Transverse colon (tissue), 4 donors: ENCODE results near the gene BASP1. TPM values are rescaled to one million over a fixed set of nuclear protein-coding genes. Genes with fewer than 3 reads are reported as not detected.
A peak's percentile ranks its signal among the peaks of the same experiment; 100 is the strongest.
"Not testable (repeated sequence)": the region's sequence is repeated elsewhere in the genome, so short reads cannot be mapped to it uniquely, and the experiment has no call there.

ENCODE experiments used
- DNase-seq: peaks from one replicate; pipeline ENCODE4 v3.0.0-alpha.2; 2019
- H3K27ac ChIP-seq, 4 donors: fragments of 200-600 bp; sonication (generic); 2 replicates each; pipeline ENCODE4 v1.5.1; 2016 to 2018; ENCODE audit warnings: inconsistent platforms in 4 of 4
- H3K27me3 ChIP-seq: fragments of 200-600 bp; sonication (generic); 2 replicates; pipeline ENCODE4 v1.5.1; 2017; ENCODE audit warnings: inconsistent platforms
- H3K36me3 ChIP-seq, 4 donors: fragments of 200-600 bp; sonication (generic); 2 replicates each; pipeline ENCODE4 v1.5.1; 2017 to 2019; ENCODE audit warnings: inconsistent platforms in 4 of 4
- H3K4me1 ChIP-seq, 4 donors: fragments of 200-600 bp; sonication (generic); 2 replicates each; pipeline ENCODE4 v1.5.1; 2017 to 2020; ENCODE audit warnings: inconsistent platforms in 4 of 4
- H3K4me3 ChIP-seq, 4 donors: fragments of 200-600 bp; sonication (generic); 1 replicate in 1 of 4; 2 replicates in 3 of 4; pipeline versions ENCODE4 v1.5.1 to v1.6.1; 2017 to 2019; ENCODE audit warnings: inconsistent platforms in 4 of 4
- H3K9me3 ChIP-seq, 2 donors: fragments of 200-600 bp; sonication (generic); 2 replicates each; pipeline ENCODE4 v1.5.1; 2017 to 2019; ENCODE audit warnings: inconsistent platforms in 2 of 2
- EP300 ChIP-seq: sonication (generic); formaldehyde crosslinking; IDR thresholded peaks from one replicate; pipeline ENCODE4 v1.6.1; 2017; ENCODE audit warnings: antibody characterized with exemption, low read depth
- POLR2A ChIP-seq: fragments of 450-650 bp; IDR thresholded peaks from one replicate; pipeline ENCODE4 v1.6.1; 2016; ENCODE audit warnings: antibody characterized with exemption, mild to moderate bottlenecking, moderate library complexity
- POLR2AphosphoS5 ChIP-seq, 3 donors: sonication (generic); formaldehyde crosslinking; IDR thresholded peaks; one replicate each; pipeline ENCODE4 v1.6.1; 2016; ENCODE audit warnings: antibody characterized with exemption in 3 of 3
- WGBS, 2 donors: methylation state at CpG; one replicate each; pipeline ENCODE4 v1.1.5; 2018; ENCODE audit warnings: low coverage in 1 of 2; 5-methylcytosine and 5-hydroxymethylcytosine counted together
- in situ Hi-C, 4 donors: fragments of 200-750 bp; cut with MboI; loops; one replicate each; pipeline versions ENCODE4 v1.15.0 to v1.15.1; 2017; ENCODE audit warnings: low sequenced_read_pairs in 3 of 4, low pct_ligation_motif_present in 1 of 4, low pct_unique_long_range_greater_than_20kb in 1 of 4
- intact Hi-C: fragments of 100-400 bp; cut with DNase I; formaldehyde crosslinking; loops from one replicate; pipeline ENCODE4 v1.15.1; 2023; ENCODE audit warnings: low total_unique reads
- total RNA-seq, 4 donors: library from RNA; depleted of rRNA; stranded (reverse); fragments of >200 nt; gene quantifications; one replicate each; pipeline ENCODE4 v1.1.0, GENCODE V29; 2016
- TF ChIP-seq, protein P1 (sequence below), 5 experiments: fragments of 200-600 bp in 3 of 5; fragments of 450-650 bp in 2 of 5; sonication (generic) in 3 of 5; IDR thresholded peaks; 1 replicate in 2 of 5; 2 replicates in 3 of 5; pipeline ENCODE4 v1.5.1; 2016 to 2017; ENCODE audit warnings: antibody characterized with exemption in 5 of 5, inconsistent platforms in 3 of 5, mild to moderate bottlenecking in 2 of 5, moderate library complexity in 1 of 5

Gene BASP1
- total RNA-seq, 4 donors from 2014 or later = 1.5 to 36.4 (median 9.2) TPM

GRCh38 chr5:17304282-17304681, 86.9 kb downstream of the BASP1 start:
- in situ Hi-C loops = no loop called here

DNA sequence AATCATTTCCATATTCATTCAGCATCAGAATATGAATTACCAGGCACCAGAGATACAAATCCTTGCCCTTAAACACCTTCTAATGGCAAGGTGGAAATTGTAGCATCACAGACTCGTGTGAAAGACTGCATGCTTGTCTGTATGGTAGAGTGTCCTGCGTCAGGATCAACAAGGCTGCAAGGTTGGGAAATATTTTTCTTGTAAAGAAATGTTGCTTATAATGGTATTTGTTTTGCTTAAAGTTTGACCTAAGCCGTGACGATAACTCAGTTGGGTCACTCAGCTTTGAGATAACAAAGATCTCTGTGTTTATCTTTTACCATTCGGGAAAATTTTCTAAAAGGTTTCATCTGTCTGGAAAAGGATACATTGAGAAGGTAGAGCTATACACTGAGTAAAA, 87.6 kb downstream of the BASP1 start:
- intact Hi-C loops = no loop called here
- no peak for DNase-seq
- WGBS, 2 donors = 52 to 57% methylated on average over 5 of the region's 5 CpGs
- Histone ChIP-seq H3K4me1 (peaks cover 0 to 8% (median 5%) of the 10 kb centered on the region in 4 donors), H3K27me3 (no peaks in the 10 kb centered on the region), H3K9me3 (no peaks in the 10 kb centered on the region), H3K36me3 (no peaks in the 10 kb centered on the region), H3K4me3 (no peak overlapping the region), H3K27ac (no peak overlapping the region)
- TF ChIP-seq POLR2A = no peak
- in situ Hi-C loops = no loop called here

More at GRCh38 chr5:17304282-17304681, 86.9 kb downstream of the BASP1 start:
- H3K36me3 ChIP-seq = no peaks in the 10 kb centered on the region
- intact Hi-C loops = no loop called here
- no peak overlapping the region for H3K27ac ChIP-seq
- H3K4me1 ChIP-seq = peaks cover 0 to 8% (median 5%) of the 10 kb centered on the region in 4 donors
- H3K9me3 ChIP-seq = no peaks in the 10 kb centered on the region
- H3K4me3 ChIP-seq = no peak overlapping the region
- no peak for DNase-seq
- TF ChIP-seq, protein P1, sequence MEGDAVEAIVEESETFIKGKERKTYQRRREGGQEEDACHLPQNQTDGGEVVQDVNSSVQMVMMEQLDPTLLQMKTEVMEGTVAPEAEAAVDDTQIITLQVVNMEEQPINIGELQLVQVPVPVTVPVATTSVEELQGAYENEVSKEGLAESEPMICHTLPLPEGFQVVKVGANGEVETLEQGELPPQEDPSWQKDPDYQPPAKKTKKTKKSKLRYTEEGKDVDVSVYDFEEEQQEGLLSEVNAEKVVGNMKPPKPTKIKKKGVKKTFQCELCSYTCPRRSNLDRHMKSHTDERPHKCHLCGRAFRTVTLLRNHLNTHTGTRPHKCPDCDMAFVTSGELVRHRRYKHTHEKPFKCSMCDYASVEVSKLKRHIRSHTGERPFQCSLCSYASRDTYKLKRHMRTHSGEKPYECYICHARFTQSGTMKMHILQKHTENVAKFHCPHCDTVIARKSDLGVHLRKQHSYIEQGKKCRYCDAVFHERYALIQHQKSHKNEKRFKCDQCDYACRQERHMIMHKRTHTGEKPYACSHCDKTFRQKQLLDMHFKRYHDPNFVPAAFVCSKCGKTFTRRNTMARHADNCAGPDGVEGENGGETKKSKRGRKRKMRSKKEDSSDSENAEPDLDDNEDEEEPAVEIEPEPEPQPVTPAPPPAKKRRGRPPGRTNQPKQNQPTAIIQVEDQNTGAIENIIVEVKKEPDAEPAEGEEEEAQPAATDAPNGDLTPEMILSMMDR (IDR thresholded peaks at IDR 0.05) = no peak
- TF ChIP-seq EP300 = no peak
- no peak for TF ChIP-seq POLR2AphosphoS5 (IDR thresholded peaks at IDR 0.05)
- TF ChIP-seq POLR2A = no peak
- H3K27me3 ChIP-seq = no peaks in the 10 kb centered on the region
- WGBS, 2 donors = 60 to 71% methylated on average over 4 of the region's 4 CpGs

DNA sequence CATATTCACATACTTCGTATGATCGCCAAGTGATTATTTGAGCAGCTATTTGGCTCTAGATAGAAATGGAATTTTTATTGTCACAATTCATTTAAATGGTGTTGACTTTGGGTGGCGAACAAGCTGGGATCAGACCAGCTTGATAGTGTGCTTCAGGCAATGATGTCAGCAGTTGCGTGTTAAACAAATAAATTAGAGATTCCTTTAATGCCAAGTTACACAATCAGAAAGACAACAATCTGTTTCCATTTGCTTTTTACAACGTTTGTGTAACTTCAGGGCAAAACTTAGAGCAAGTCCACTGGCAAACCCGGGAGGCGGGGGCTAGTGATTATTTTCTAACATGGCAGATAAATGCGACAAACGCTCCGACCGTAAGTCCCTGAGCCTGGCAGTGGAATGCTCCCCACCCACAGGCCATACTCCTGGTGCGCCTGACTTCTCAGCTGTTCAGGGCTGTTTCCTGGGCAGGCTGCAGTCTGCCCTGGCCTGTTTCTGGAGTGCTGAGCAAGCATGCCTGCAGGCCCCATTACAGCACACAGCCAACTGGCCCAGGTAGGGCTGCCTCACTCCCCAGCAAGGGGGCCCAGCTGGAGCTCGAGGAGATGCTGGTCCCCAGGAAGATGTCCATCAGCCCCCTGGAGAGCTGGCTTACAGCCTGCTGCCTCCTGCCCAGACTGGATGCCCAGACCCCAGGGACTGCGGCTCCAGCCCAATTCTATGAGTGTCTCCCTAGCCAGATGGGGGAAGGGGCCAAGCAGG, 88.7 kb downstream of the BASP1 start:
- TF ChIP-seq, protein P1 (IDR thresholded peaks at IDR 0.05) = no peak
- TF ChIP-seq POLR2AphosphoS5 (IDR thresholded peaks at IDR 0.05) (peak in 2 of 3 donors; percentile 16 to 42), POLR2A (no peak), EP300 (no peak)
- H3K27ac ChIP-seq = no peak overlapping the region
- no peak overlapping the region for H3K4me3 ChIP-seq
- DNase-seq = peak; percentile 51
- WGBS, 2 donors = 50 to 56% methylated on average over 2 to 12 of the region's 14 CpGs
- H3K27me3 ChIP-seq = no peaks in the 10 kb centered on the region
- H3K9me3 ChIP-seq = no peaks in the 10 kb centered on the region
- intact Hi-C loops (no loop called here), in situ Hi-C loops (no loop called here)
- no peaks in the 10 kb centered on the region for H3K36me3 ChIP-seq
- peaks cover 0 to 8% (median 5%) of the 10 kb centered on the region in 4 donors for H3K4me1 ChIP-seq

DNA sequence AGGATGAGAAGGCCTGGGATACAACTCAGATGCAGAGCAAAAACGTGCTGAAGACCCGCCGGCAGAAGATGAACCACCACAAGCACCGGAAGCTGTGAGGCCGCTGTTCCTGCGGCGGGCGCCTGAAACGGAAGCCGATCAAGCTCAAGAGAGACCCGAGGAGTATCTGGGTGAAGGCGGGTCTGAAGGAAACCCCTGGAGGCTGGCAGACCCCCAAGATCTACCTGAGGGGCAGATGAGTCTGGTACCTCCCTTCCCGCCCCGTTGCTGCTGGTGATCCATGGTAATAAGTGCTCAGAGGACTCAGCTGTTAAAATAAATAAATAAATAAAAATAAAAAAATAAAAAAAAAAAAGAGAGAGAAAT, 89.3 kb downstream of the BASP1 start:
- Histone ChIP-seq H3K9me3 (no peaks in the 10 kb centered on the region), H3K27ac (no peak overlapping the region), H3K4me1 (peaks cover 0 to 8% (median 5%) of the 10 kb centered on the region in 4 donors), H3K27me3 (no peaks in the 10 kb centered on the region), H3K4me3 (no peak overlapping the region), H3K36me3 (no peaks in the 10 kb centered on the region)
- TF ChIP-seq, protein P1 (IDR thresholded peaks at IDR 0.05) = no peak
- TF ChIP-seq POLR2AphosphoS5 (IDR thresholded peaks at IDR 0.05) (no peak), EP300 (no peak), POLR2A (no peak)
- no peak for DNase-seq
- in situ Hi-C loops (no loop called here), intact Hi-C loops (no loop called here)
- 87 to 90% methylated on average over 14 of the region's 14 CpGs for WGBS, 2 donors

GRCh38 chr5:17307440-17307839, 90.0 kb downstream of the BASP1 start:
- H3K27ac ChIP-seq, H3K27me3 ChIP-seq, in situ Hi-C loops, intact Hi-C loops, H3K9me3 ChIP-seq, H3K36me3 ChIP-seq, H3K4me1 ChIP-seq, H3K4me3 ChIP-seq, DNase-seq: not testable (repeated sequence)
- WGBS, 2 donors = 84 to 93% methylated on average over 4 of the region's 4 CpGs
